ENCODE measurements around the gene POT1. TPM values are rescaled to one million over a fixed set of nuclear protein-coding genes. Genes with fewer than 3 reads are reported as not detected.
A peak's percentile ranks its signal among the peaks of the same experiment; 100 is the strongest.

The POT1 gene
- total and polyA plus RNA-seq, 2 of the 8 experiments (the other 6 are each of a cell fraction or from before 2014, with no cell fraction given) = 13.1 to 22.8 TPM

GRCh38 chr7:124781418-124781817 is 148.2 kb downstream of the POT1 start:
- Histone ChIP-seq H3K23ac (ENCODE audit: insufficient read length) (no peak overlapping the region), H4K8ac (ENCODE audit: extremely low read depth, insufficient read depth, low read length) (no peak overlapping the region), H4K5ac (ENCODE audit: insufficient read length, low read depth, low read length) (no peak overlapping the region), H3K4me2 (ENCODE audit: insufficient read depth in 1 of 2, low read depth in 2 of 2, low read length in 2 of 2) (no peak overlapping the region), H3K56ac (replicated peaks; ENCODE audit: insufficient read length, low read depth, low read length) (no peak overlapping the region), H2BK15ac (ENCODE audit: low read length) (no peak overlapping the region), H2BK20ac (ENCODE audit: low read length) (no peak overlapping the region), H3K27ac (ENCODE audit: low read depth, low read length) (no peak overlapping the region), H3K36me3 (ENCODE audit: control insufficient read depth in 2 of 4, insufficient read depth in 4 of 4, low read length in 3 of 4) (no peaks in the 10 kb centered on the region), H2AFZ (ENCODE audit: low read length) (no peak overlapping the region), H4K20me1 (replicated peaks in 1 of 2; ENCODE audit: control insufficient read depth in 1 of 2, insufficient read depth in 2 of 2, low read length in 2 of 2) (no peaks in the 10 kb centered on the region), H4K91ac (replicated peaks; ENCODE audit: insufficient read length, low read length) (no peak overlapping the region), H3K9me3 (ENCODE audit: insufficient read depth in 2 of 2, low read depth in 1 of 2, low read length in 1 of 2) (no peaks in the 10 kb centered on the region), H3K18ac (ENCODE audit: extremely low read depth, low read length) (no peak overlapping the region), H3K9ac (replicated peaks in 1 of 4; ENCODE audit: extremely low read depth in 1 of 4, low read depth in 3 of 4, low read length in 3 of 4) (no peak overlapping the region), H2BK12ac (ENCODE audit: low read depth, low read length) (peak overlapping the region; percentile 99; the same call in 1 of the 2 replicates), H3K14ac (ENCODE audit: insufficient read length) (no peak overlapping the region), H2BK5ac (ENCODE audit: low read depth, low read length) (peak overlapping the region; percentile 79; the same call in 1 of the 2 replicates), H3K27me3 (replicated peaks in 1 of 4; ENCODE audit: control insufficient read depth in 3 of 4, extremely low read depth in 1 of 4, insufficient read depth in 3 of 4, low read length in 3 of 4) (no peaks in the 10 kb centered on the region), H3K79me1 (ENCODE audit: low read depth, low read length) (no peaks in the 10 kb centered on the region), H3K4ac (replicated peaks; ENCODE audit: insufficient read length, low read depth, low read length) (no peak overlapping the region), H3K23me2 (ENCODE audit: low read depth, low read length) (peaks cover 2% of the 10 kb centered on the region; the same call in 1 of the 2 replicates), H3K4me1 (replicated peaks in 1 of 4; ENCODE audit: control insufficient read depth in 3 of 4, insufficient read depth in 4 of 4, low read length in 3 of 4) (peaks cover 0 to 8% (median 3%) of the 10 kb centered on the region in 4 experiments; a peak in 5 of 7 replicates), H3K4me3 (ENCODE audit: extremely low read depth in 1 of 4, insufficient read depth in 2 of 4, low read depth in 3 of 4, low read length in 4 of 4) (no peak overlapping the region), H2BK120ac (replicated peaks; ENCODE audit: low read depth, low read length) (peak overlapping the region; percentile 36), H2AK5ac (ENCODE audit: low read depth, low read length) (no peak overlapping the region), H3K79me2 (ENCODE audit: control insufficient read depth in 1 of 2, insufficient read depth in 2 of 2, low read length in 2 of 2) (no peaks in the 10 kb centered on the region)
- FAIRE-seq (no peak), DNase-seq (ENCODE audit: low read depth in 1 of 2, low spot score in 2 of 2) (no peak)
- 88% methylated on average over 2 of the region's 2 CpGs; no CpG with 5 or more reads in 1 of the 2 experiments for WGBS, 2 experiments (ENCODE audit: extremely low coverage in 1 of 2, insufficient coverage in 1 of 2, insufficient read length in 1 of 2, insufficient replicate concordance in 2 of 2, low coverage in 1 of 2, low lambda C conversion rate in 2 of 2, missing lambda C conversion rate in 1 of 2)
- no peak for TF ChIP-seq RXRA (IDR thresholded peaks at IDR 0.05; ENCODE audit: insufficient read depth, low read depth, low read length)
- TF ChIP-seq POLR2AphosphoS5 (IDR thresholded peaks at IDR 0.05; ENCODE audit: low read depth, low read length) = no peak
- no peak for TF ChIP-seq FOSL1 (IDR thresholded peaks at IDR 0.05; ENCODE audit: insufficient read depth, low read depth, low read length)
- no peak for TF ChIP-seq NRF1 (IDR thresholded peaks at IDR 0.05; ENCODE audit: low read depth, low read length)
- no peak for TF ChIP-seq BACH1 (IDR thresholded peaks at IDR 0.05; ENCODE audit: low read length)
- ChIA-PET CTCF (ENCODE audit: partially characterized antibody) (interaction anchor here (1.9 kb wide), 1 partner anchor 15 kb away, joined by 8 read pairs; the partner anchor contains the start of gene GPR37), POLR2A (ENCODE audit: partially characterized antibody) (no interaction called here)
